GM21381 (cell line): ENCODE results near the gene ZNF444.
"Not testable (repeated sequence)": the region's sequence is repeated elsewhere in the genome, so short reads cannot be mapped to it uniquely, and the experiment has no call there.

Experiments
- ATAC-seq: cut with Tn5 transposase; IDR thresholded peaks from one replicate; pipeline ENCODE4 v1.9.1; 2021; ENCODE audit warnings: mild to moderate bottlenecking, moderate library complexity; ENCODE audit not compliant: unreplicated experiment

ZNF444 gene

DNA sequence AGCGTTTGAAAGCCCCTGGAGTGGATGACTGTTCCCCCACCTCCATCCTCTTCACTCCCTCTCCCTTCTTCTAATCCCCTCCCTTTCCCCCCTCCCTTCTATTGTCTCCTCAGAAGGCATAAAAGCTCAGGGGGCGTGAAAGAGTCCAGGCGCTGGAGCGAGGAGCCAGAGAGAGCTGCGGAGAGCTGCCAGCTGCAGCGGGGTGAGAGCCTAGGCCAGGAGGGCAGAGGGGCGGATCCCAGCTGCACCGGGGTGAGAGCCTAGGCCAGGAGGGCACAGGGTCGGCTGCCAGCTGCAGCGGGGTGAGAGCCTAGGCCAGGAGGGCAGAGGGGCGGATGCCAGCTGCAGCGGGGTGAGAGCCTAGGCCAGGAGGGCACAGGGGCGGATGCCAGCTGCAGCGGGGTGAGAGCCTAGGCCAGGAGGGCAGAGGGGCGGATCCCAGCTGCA lies 34.8 kb downstream of the ZNF444 start, which contains the start of gene GALP:
TSS of gene GALP (plus strand) at position 148 of the 447 bp plus-strand sequence. CDS start 1,101 bp downstream, outside the sequence.
- ATAC-seq = not testable (repeated sequence)

GRCh38 chr19:56176310-56176709 lies 35.2 kb downstream of the ZNF444 start:
- not testable (repeated sequence) for ATAC-seq

DNA sequence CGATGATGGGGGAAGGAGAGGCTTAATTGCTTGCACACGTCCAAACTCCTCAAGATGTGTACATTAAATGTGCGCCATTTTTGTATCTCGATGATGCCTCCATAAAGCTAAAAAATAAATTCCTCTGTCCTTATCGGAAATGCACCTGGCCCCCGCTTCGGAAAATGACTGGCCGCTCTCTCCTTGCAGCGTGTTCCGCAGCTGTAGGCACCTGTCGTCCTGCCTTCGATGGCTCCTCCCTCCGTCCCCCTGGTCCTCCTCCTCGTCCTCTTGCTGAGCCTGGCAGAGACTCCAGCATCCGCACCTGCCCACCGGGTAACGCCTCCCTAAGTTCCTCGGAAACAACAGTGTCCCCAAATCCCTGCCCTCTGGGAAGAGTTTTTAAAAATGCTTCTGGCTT lies 35.8 kb downstream of the ZNF444 start:
- ATAC-seq = no peak

DNA sequence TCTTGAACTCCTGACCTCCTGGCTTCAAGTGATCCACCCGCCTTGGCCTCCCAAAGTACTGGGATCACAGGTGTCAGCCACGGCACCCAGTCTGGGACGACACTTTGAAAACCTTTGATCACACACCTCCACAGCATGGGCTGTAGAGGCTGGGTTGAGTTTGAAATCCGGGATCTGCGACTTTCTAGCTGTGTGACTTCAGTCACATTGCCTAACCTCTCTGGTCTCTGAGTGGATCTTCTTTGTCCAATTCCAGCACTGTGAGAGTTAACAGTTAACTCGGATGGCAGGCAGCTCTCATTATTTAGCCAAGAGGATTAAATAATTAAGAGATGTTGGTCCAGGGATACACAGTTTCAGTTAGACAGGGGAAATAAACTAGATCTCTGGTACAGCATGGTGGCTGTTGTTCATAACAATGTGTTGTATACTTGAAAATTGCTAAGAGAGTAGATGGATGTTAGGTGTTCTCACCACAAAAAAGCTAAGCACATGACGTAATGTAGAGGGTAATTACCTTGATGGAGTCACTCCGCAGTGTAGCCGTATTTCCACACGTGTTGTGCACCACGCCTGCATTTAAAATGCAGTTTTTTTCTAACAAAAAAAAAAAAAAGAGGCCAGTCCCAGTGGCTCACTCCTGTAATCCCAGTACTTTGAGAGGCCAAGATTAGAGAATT lies 36.6 kb downstream of the ZNF444 start:
- ATAC-seq = no peak

GRCh38 chr19:56189785-56190184 lies 48.7 kb downstream of the ZNF444 start:
- ATAC-seq = no peak

DNA sequence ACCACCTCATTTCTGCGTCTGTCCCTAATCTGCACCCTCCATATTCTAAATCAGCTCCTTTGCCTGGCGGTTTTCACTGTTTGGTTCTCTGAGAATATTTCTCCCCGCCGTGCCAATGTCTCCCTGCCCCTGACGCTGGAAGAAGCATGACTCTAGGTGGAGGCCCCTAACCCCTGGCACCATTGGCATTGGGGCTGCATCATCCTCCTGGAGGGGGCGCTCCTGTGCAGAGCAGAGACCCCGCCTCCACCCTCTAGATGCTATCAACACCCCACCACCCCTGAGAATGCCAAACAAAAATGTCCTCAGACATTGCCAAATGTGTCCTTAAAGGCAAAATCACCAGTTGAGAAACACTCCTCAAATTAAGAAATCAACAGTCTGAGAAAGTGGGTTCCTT lies 50.0 kb downstream of the ZNF444 start:
- no peak for ATAC-seq

GRCh38 chr19:56191711-56192110 lies 50.6 kb downstream of the ZNF444 start:
- ATAC-seq = no peak

DNA sequence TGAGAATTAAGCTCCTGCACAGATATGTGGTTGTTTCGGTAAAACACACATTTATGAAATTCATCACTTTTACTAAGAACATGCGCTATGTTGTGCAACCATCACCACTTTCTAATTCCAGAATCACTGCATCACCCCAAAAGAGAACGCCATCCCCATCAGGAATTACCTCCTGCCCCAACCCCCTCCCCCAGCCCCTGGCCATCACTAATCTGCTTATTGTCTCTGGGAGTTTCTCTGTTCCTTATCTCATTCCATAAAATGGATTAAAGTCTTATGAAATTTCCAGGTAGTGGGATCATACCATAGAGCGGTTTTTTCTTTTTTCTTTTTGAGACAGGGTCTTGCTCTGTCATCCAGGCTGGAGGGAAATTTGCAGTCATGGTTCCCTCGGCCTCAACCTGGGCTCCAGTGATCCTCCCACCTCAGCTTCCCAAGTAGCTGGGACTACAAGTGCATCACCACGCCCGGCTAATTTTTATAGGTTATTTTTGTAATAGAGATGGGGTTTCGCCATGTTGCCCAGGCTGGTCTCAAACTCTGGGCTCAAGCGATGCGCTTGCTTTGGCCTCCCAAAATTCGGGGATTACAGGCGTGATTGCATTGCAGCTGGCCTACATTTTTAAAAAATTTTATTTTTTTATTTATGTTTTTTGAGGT lies 53.0 kb downstream of the ZNF444 start:
- no peak for ATAC-seq

GRCh38 chr19:56197646-56198045 lies 56.6 kb downstream of the ZNF444 start, which contains the start of gene ZSCAN5B:
Gene ZSCAN5B (minus strand): TSS chr19:56197783. CDS start chr19:56193052, 4,731 bp downstream.
- not testable (repeated sequence) for ATAC-seq

DNA sequence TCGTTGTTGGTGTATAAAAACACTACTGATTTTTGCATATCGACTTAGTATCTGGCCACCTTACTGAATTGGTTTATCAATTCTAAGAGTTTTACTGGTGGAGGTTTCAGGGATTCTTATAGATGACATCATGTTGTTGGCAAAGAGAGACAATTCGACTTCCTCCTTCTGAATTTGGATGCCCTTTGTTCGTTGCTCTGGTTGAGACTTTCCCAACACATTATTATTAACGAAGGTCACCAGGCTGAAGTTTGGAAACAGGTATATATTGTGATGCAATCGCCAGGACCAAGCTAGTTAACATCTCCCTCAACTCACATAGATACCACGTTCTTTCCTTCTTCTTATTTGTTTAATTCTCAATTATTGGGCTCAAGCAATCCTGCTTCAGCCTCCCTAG lies 58.6 kb downstream of the ZNF444 start:
- ATAC-seq = no peak

- ATAC-seq = no peak
Measured at GRCh38 chr19:56201973-56202372, 60.9 kb downstream of the ZNF444 start, which contains the start of gene ZSCAN5C. Gene ZSCAN5C (plus strand): TSS chr19:56202273. CDS start chr19:56205914, 3,641 bp downstream.

DNA sequence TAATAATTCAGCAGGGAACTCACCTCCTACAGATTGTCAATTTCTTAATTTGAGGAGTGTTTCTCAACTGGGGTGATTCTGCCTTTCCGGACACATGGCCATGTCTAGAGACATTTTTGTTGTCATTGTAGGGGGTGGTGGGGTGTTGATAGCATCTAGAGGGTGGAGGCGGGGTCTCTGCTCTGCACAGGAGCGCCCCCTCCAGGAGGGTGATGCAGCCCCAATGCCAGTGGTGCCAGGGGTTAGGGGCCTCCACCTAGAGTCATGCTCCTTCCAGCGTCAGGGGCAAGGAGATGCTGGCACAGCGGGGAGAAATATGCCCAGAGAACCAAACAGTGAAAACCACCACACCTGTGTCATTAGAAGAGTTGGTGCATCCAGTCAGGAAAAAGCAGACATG lies 66.5 kb downstream of the ZNF444 start:
- ATAC-seq = not testable (repeated sequence)

- ATAC-seq = no peak
Measured at GRCh38 chr19:56209091-56209490, 68.0 kb downstream of the ZNF444 start.

DNA sequence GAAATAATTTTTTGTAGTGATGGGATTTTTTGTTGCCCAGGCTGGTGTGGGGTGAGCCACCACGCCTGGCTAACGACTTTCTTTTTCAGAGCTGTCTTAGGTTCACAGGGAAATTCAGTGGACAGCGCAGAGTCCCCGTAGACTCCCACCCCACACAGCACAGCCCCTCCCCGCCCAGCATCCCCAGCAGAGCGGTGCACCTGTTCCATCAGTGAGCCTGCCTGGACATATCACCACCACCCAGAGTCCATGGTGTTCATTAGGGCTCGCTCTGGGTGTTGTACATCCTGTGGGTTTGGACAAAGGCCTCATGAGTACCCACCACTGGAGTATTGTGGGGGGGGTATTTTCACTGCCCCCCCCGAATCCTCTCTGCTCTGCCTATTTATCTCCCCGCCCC lies 68.9 kb downstream of the ZNF444 start:
- ATAC-seq = not testable (repeated sequence)
